Epithelial cell of esophagus (primary cell): Measurements from ENCODE around the gene ZNF516.

Experiments used
- DNase-seq: peaks from one replicate; pipeline ENCODE4 v3.0.0; 2010; ENCODE audit warnings: low read depth
- H3K4me3 ChIP-seq: 2 replicates; pipeline ENCODE4 v1.5.1; 2011; ENCODE audit warnings: mild to moderate bottlenecking, low read length, control low read depth
- CTCF ChIP-seq: IDR thresholded peaks from 2 replicates; pipeline ENCODE4 v1.5.1; 2011; ENCODE audit warnings: low read depth, mild to moderate bottlenecking, low read length, control low read depth, inconsistent platforms; ENCODE audit not compliant: insufficient read depth; ENCODE audit errors: missing control alignments

The ZNF516 gene

DNA sequence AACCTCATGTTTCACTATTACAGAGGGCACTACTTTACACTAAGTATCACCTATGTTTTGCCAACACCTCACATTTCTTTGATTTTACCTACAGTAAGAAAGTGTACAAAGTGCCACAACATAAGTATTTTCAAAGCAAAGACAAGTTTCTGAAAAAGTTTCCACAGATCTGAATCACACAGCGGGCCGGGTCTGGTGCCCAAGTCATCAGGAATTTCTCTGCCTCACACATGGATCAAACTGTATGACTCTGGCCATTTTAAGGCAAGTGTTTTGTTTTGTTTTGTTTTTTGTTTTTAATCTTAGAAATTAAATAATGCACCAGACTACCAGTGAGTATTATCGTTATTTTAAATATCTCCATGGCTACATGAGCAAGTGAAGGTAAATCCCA is 73.4 kb downstream of the ZNF516 start:
- no peak for TF ChIP-seq CTCF
- peak; percentile 26 for DNase-seq
- H3K4me3 ChIP-seq: no peak overlapping the region

DNA sequence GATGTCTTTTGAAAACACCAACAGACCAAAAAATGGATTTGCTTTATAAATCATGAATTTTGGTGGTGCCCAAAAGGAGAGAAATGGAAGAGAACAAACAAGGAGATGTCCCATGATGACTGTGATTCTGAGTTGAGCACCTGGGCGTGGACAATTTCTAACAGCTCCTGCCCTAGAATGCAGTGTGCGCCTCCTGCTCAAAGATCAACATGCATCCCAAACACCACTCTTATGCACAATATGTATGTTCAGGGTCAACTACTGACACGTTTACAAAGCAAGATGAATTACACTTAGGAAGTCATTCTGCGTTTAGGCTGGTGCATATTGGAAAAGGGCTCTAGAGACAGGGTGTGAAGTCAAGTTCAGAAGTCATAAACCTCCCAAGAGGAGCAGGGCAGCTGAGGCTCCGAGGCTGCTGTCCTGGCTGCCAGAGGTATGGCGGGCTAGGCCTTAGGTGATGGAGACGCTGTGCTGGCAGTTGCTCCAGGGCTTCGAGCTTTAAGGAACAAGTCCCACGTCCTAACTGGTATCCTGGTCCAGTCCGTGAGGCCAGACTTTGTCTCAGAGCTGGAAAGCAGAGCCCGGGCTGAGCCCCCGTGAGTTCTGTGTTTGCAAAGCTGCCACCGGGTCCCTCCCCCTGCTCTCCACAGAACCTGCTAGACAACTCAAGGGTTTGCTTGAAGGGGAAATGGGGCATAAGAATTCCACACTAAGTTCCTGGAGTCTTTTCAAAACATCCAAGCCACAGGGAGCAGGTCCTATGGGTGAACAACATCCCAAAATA is 74.0 kb downstream of the ZNF516 start:
- no peak for DNase-seq
- no peak for TF ChIP-seq CTCF
- no peak overlapping the region for H3K4me3 ChIP-seq

DNA sequence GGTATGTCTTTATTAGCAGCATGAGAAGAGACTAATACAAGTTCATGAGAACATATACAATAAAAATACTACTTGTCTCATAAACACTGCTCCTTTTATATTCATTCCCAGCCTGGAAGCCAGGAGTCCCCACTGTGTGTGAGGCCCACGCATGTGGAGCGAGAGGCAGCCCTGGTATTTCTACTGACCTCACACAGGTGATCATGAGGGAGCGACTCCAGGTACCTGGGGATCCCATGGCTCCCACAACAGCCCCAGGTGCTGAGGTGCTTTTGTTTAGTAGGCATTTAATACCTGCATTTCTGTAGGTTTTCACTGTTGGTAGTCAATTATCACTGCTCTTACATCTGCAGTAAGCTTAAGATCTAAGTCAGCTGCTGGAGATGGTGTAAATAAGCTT is 75.2 kb downstream of the ZNF516 start:
- no peak for TF ChIP-seq CTCF
- no peak overlapping the region for H3K4me3 ChIP-seq
- DNase-seq: no peak

GRCh38 chr18:76416911-76417310 is 78.1 kb downstream of the ZNF516 start:
- H3K4me3 ChIP-seq: no peak overlapping the region
- DNase-seq: no peak
- no peak for TF ChIP-seq CTCF

GRCh38 chr18:76414936-76415621 is 80.0 kb downstream of the ZNF516 start:
- no peak overlapping the region for H3K4me3 ChIP-seq
- no peak for DNase-seq
- no peak for TF ChIP-seq CTCF

GRCh38 chr18:76412818-76413565 is 82.0 kb downstream of the ZNF516 start:
- no peak for DNase-seq
- no peak overlapping the region for H3K4me3 ChIP-seq
- TF ChIP-seq CTCF: no peak
